Spleen (tissue), 7 donors: Measurements from ENCODE around the gene ANKFN1.
A peak's percentile ranks its signal among the peaks of the same experiment; 100 is the strongest.

ENCODE experiments used
- POLR2A ChIP-seq, 3 donors: fragments of 450-650 bp; IDR thresholded peaks; one replicate each; pipeline ENCODE4 v1.5.1; 2017; ENCODE audit warnings: antibody characterized with exemption in 3 of 3, mild to moderate bottlenecking in 1 of 3
- POLR2AphosphoS5 ChIP-seq, 3 donors: sonication (generic); formaldehyde crosslinking; IDR thresholded peaks; one replicate each; pipeline ENCODE4 v1.5.1; 2017; ENCODE audit warnings: antibody characterized with exemption in 3 of 3
- TF ChIP-seq, protein P1 (sequence below), 11 experiments: fragments of 200-600 bp in 7 of 11; fragments of 450-650 bp in 4 of 11; sonication (generic) in 4 of 11; IDR thresholded peaks in 8 of 11; conservative IDR thresholded peaks in 3 of 11; 1 replicate in 7 of 11; 2 replicates in 4 of 11; pipeline versions ENCODE4 v1.4.0 to v1.8.0; 2016 to 2021; ENCODE audit warnings: antibody characterized with exemption in 11 of 11, inconsistent platforms in 4 of 11, mild to moderate bottlenecking in 1 of 11
- donor health status: DM: no; HTN: no; CAD: no; lungs with moderate emphysema.
- donor health status: DM: no; HTN: no; CAD: no.
- donor health status: DM: no; HTN: no; CAD: no.

DNA sequence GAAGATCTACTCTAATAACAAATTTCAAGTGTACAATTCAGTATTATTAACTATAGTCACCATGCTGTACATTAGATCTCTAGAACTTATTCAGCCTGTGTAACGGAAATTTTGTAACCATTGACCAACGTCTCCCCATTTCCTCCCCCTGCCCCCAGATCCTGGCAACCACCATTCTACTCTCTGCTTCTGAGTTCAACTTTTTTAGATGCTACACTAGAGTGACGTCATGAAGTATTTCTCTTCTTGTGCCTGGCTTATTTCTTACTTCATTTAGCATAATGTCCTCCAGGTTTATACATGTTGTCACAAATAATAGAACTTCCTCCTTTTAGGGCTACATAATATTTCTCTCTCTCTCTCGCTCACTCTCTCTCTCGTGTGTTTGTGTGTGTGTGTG lies 157.5 kb downstream of the ANKFN1 start:
- TF ChIP-seq, protein P1, sequence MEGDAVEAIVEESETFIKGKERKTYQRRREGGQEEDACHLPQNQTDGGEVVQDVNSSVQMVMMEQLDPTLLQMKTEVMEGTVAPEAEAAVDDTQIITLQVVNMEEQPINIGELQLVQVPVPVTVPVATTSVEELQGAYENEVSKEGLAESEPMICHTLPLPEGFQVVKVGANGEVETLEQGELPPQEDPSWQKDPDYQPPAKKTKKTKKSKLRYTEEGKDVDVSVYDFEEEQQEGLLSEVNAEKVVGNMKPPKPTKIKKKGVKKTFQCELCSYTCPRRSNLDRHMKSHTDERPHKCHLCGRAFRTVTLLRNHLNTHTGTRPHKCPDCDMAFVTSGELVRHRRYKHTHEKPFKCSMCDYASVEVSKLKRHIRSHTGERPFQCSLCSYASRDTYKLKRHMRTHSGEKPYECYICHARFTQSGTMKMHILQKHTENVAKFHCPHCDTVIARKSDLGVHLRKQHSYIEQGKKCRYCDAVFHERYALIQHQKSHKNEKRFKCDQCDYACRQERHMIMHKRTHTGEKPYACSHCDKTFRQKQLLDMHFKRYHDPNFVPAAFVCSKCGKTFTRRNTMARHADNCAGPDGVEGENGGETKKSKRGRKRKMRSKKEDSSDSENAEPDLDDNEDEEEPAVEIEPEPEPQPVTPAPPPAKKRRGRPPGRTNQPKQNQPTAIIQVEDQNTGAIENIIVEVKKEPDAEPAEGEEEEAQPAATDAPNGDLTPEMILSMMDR (IDR thresholded peaks at IDR 0.05 in 8 of 11, conservative IDR thresholded peaks at IDR 0.05 in 3 of 11), result no peak
- TF ChIP-seq POLR2AphosphoS5 (IDR thresholded peaks at IDR 0.05) (peak in 1 of 3 donors; percentile 7), POLR2A (IDR thresholded peaks at IDR 0.05) (no peak)
